Thyroid gland (tissue), 4 donors: ENCODE data around the gene HOXD3.

ENCODE experiments used
- POLR2A ChIP-seq, 2 donors: fragments of 450-650 bp; IDR thresholded peaks; one replicate each; pipeline ENCODE4 v1.6.1; 2017; ENCODE audit warnings: antibody characterized with exemption in 2 of 2, mild to moderate bottlenecking in 2 of 2, moderate library complexity in 1 of 2
- TF ChIP-seq, protein P1 (sequence below), 6 experiments: fragments of 200-600 bp in 3 of 6; fragments of 450-650 bp in 3 of 6; sonication (generic) in 3 of 6; IDR thresholded peaks; one replicate each; pipeline ENCODE4 v1.5.1; 2016 to 2019; ENCODE audit warnings: antibody characterized with exemption in 6 of 6, mild to moderate bottlenecking in 2 of 6, inconsistent platforms in 1 of 6, moderate library complexity in 1 of 6

- TF ChIP-seq, protein P1, sequence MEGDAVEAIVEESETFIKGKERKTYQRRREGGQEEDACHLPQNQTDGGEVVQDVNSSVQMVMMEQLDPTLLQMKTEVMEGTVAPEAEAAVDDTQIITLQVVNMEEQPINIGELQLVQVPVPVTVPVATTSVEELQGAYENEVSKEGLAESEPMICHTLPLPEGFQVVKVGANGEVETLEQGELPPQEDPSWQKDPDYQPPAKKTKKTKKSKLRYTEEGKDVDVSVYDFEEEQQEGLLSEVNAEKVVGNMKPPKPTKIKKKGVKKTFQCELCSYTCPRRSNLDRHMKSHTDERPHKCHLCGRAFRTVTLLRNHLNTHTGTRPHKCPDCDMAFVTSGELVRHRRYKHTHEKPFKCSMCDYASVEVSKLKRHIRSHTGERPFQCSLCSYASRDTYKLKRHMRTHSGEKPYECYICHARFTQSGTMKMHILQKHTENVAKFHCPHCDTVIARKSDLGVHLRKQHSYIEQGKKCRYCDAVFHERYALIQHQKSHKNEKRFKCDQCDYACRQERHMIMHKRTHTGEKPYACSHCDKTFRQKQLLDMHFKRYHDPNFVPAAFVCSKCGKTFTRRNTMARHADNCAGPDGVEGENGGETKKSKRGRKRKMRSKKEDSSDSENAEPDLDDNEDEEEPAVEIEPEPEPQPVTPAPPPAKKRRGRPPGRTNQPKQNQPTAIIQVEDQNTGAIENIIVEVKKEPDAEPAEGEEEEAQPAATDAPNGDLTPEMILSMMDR (IDR thresholded peaks at IDR 0.05), result no peak
- TF ChIP-seq POLR2A (IDR thresholded peaks at IDR 0.05), result no peak
Observed at GRCh38 chr2:176114120-176114929, 42.8 kb upstream of the HOXD3 start.
